SK-N-SH (cell line): Measurements from ENCODE around the gene S100A16.

ENCODE experiments used
- CTCF ChIP-seq: fragments of 200-600 bp; sonication (generic); IDR thresholded peaks from 2 replicates; pipeline ENCODE4 v1.6.1; 2017; ENCODE audit warnings: antibody characterized with exemption, mild to moderate bottlenecking, moderate library complexity
- RAD21 ChIP-seq: IDR thresholded peaks from 2 replicates; pipeline ENCODE4 v1.6.1; 2012; ENCODE audit warnings: mild to moderate bottlenecking, low read length

GRCh38 chr1:153613406-153613805, 469 bp upstream of the S100A16 start:
- no peak for TF ChIP-seq CTCF
- TF ChIP-seq RAD21 = no peak
